ENCODE measurements around the gene TMEM150B. TPM values are rescaled to one million over a fixed set of nuclear protein-coding genes. Genes with fewer than 3 reads are reported as not detected.

Gene TMEM150B
- total RNA-seq, 1 experiment from 2014 or later: not detected

- Mint-ChIP-seq H3K4me3 (ENCODE audit: low read depth, unreplicated experiment) (no peak overlapping the region), H3K27me3 (ENCODE audit: unreplicated experiment) (peaks cover 17% of the 10 kb centered on the region)
Measured at GRCh38 chr19:55321466-55322137, 3.5 kb downstream of the TMEM150B start.

GRCh38 chr19:55320844-55321419 lies 4.2 kb downstream of the TMEM150B start:
- Mint-ChIP-seq H3K27me3 (ENCODE audit: unreplicated experiment) (peaks cover 17% of the 10 kb centered on the region), H3K36me3 (ENCODE audit: insufficient read depth, unreplicated experiment) (no peaks in the 10 kb centered on the region), H3K4me3 (ENCODE audit: low read depth, unreplicated experiment) (no peak overlapping the region), H3K4me1 (ENCODE audit: low read depth, unreplicated experiment) (peaks cover 9% of the 10 kb centered on the region), H3K27ac (ENCODE audit: unreplicated experiment) (no peak overlapping the region), H3K9me3 (ENCODE audit: low read depth, unreplicated experiment) (no peaks in the 10 kb centered on the region)
- BruUV-seq (replicated peaks): no TSS peak
- no peak for TF ChIP-seq CTCF (IDR thresholded peaks at IDR 0.05; ENCODE audit: unreplicated experiment)
- no peak for DNase-seq
- intact Hi-C loops (cut with micrococcal nuclease; ENCODE audit: unreplicated experiment): no loop called here
- CTCF ChIA-PET: no interaction called here

More at GRCh38 chr19:55321466-55322137, 3.5 kb downstream of the TMEM150B start:
- no TSS peak for BruUV-seq (replicated peaks)
- Mint-ChIP-seq H3K36me3 (ENCODE audit: insufficient read depth, unreplicated experiment) (no peaks in the 10 kb centered on the region), H3K27ac (ENCODE audit: unreplicated experiment) (no peak overlapping the region), H3K4me1 (ENCODE audit: low read depth, unreplicated experiment) (peaks cover 9% of the 10 kb centered on the region), H3K9me3 (ENCODE audit: low read depth, unreplicated experiment) (no peaks in the 10 kb centered on the region)
- CTCF ChIA-PET: interaction anchor here (0.6 to 1.0 kb wide), 2 partner anchors 9 to 20 kb away, joined by 3 read pairs; no protein-coding TSS in a partner anchor
- TF ChIP-seq CTCF (IDR thresholded peaks at IDR 0.05; ENCODE audit: unreplicated experiment): no peak
- intact Hi-C loops (cut with micrococcal nuclease; ENCODE audit: unreplicated experiment): no loop called here
- no peak for DNase-seq

- Mint-ChIP-seq H3K9me3 (ENCODE audit: low read depth, unreplicated experiment) (no peaks in the 10 kb centered on the region), H3K36me3 (ENCODE audit: insufficient read depth, unreplicated experiment) (no peaks in the 10 kb centered on the region), H3K4me3 (ENCODE audit: low read depth, unreplicated experiment) (no peak overlapping the region), H3K4me1 (ENCODE audit: low read depth, unreplicated experiment) (peaks cover 9% of the 10 kb centered on the region), H3K27me3 (ENCODE audit: unreplicated experiment) (peaks cover 17% of the 10 kb centered on the region), H3K27ac (ENCODE audit: unreplicated experiment) (no peak overlapping the region)
- no peak for DNase-seq
- TF ChIP-seq CTCF (IDR thresholded peaks at IDR 0.05; ENCODE audit: unreplicated experiment): no peak
- CTCF ChIA-PET: no interaction called here
- no TSS peak for BruUV-seq (replicated peaks)
- intact Hi-C loops (cut with micrococcal nuclease; ENCODE audit: unreplicated experiment): no loop called here
Measured at GRCh38 chr19:55319785-55320184, 5.4 kb downstream of the TMEM150B start.

GRCh38 chr19:55316646-55317045 lies 8.5 kb downstream of the TMEM150B start:
- no peak overlapping the region for H3K27ac Mint-ChIP-seq (ENCODE audit: unreplicated experiment)
- BruUV-seq (replicated peaks): no TSS peak
- H3K36me3 Mint-ChIP-seq (ENCODE audit: insufficient read depth, unreplicated experiment): no peaks in the 10 kb centered on the region

More at GRCh38 chr19:55316646-55317045, 8.5 kb downstream of the TMEM150B start:
- TF ChIP-seq CTCF (IDR thresholded peaks at IDR 0.05; ENCODE audit: unreplicated experiment): no peak
- Mint-ChIP-seq H3K4me3 (ENCODE audit: low read depth, unreplicated experiment) (no peak overlapping the region), H3K27me3 (ENCODE audit: unreplicated experiment) (peaks cover 8% of the 10 kb centered on the region), H3K4me1 (ENCODE audit: low read depth, unreplicated experiment) (no peaks in the 10 kb centered on the region), H3K9me3 (ENCODE audit: low read depth, unreplicated experiment) (no peaks in the 10 kb centered on the region)
- intact Hi-C loops (cut with micrococcal nuclease; ENCODE audit: unreplicated experiment): no loop called here
- DNase-seq: no peak
- CTCF ChIA-PET: interaction anchor here (0.8 kb wide), 1 partner anchor 15 kb away, joined by 3 read pairs; no protein-coding TSS in a partner anchor

Measured in Calu3 (cell line).